ENCODE measurements around the gene CCL16.

DNA sequence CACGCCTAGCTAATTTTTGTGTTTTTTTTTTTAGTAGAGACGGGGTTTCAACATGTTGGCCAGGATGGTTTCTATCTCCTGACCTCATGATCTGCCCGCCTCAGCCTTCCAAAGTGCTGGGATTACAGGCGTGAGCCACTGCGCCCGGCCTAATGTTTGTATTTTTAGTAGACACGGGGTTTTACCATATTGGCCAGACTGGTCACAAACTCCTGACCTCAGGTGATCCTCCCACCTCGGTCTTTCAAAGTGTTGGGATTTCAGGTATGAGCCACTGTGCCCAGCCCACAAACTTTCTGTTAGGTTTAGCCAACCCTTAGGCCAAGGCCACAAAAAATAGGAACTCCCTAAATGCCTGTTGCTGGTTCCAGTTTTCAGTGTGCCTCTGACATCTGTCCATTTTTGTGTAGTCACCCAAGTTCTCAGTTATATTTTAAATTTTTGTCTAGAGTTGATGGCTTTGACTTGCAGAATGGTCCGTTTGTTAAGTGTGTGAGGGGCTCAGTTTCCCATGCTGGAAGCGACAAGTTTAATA is 12.7 kb downstream of the CCL16 start:
- TF ChIP-seq GATA2 (IDR thresholded peaks at IDR 0.05; ENCODE audit: low read depth, low read length) (no peak), GATA3 (IDR thresholded peaks at IDR 0.05; ENCODE audit: low read depth, low read length) (no peak)
